SK-N-SH treated with all-trans-retinoic acid at 6 μM for 48 hours (cell line): ENCODE results near the gene FLYWCH2.

ENCODE experiments used
- ATAC-seq: fragments of 200-7000 bp; cut with Tn5 transposase; 3 replicates; pipeline ENCODE4 v1.9.1; 2020; ENCODE audit warnings: mild to moderate bottlenecking, moderate library complexity
- BACH2 ChIP-seq: fragments of 250-450 bp; sonication (Bioruptor Pico); IDR thresholded peaks from 2 replicates; pipeline ENCODE4 v1.9.0; 2021; ENCODE audit warnings: mild to moderate bottlenecking, borderline replicate concordance
- CSRNP3 ChIP-seq: fragments of 250-450 bp; sonication (Bioruptor Pico); IDR thresholded peaks from 2 replicates; pipeline ENCODE4 v1.5.1; 2021; ENCODE audit warnings: mild to moderate bottlenecking, moderate library complexity
- ESRRG ChIP-seq: fragments of 250-450 bp; sonication (Bioruptor Pico); IDR thresholded peaks from 2 replicates; pipeline ENCODE4 v1.6.1; 2021; ENCODE audit warnings: mild to moderate bottlenecking
- GLIS3 ChIP-seq: fragments of 250-450 bp; sonication (Bioruptor Pico); IDR thresholded peaks from 2 replicates; pipeline ENCODE4 v1.5.0; 2020; ENCODE audit warnings: mild to moderate bottlenecking, moderate library complexity
- ISL1 ChIP-seq: fragments of 250-450 bp; sonication (Bioruptor Pico); IDR thresholded peaks from 2 replicates; pipeline ENCODE4 v2.1.2; 2022; ENCODE audit warnings: mild to moderate bottlenecking, moderate library complexity
- OSR1 ChIP-seq: fragments of 250-450 bp; sonication (Bioruptor Pico); IDR thresholded peaks from 2 replicates; pipeline ENCODE4 v1.8.0; 2022; ENCODE audit warnings: moderate library complexity, mild to moderate bottlenecking, inconsistent platforms
- POU6F1 ChIP-seq: fragments of 250-450 bp; sonication (Bioruptor Pico); IDR thresholded peaks from 2 replicates; pipeline ENCODE4 v1.8.0; 2021; ENCODE audit warnings: low read depth, mild to moderate bottlenecking, moderate library complexity, borderline replicate concordance
- PPARA ChIP-seq: fragments of 250-450 bp; sonication (Bioruptor Pico); IDR thresholded peaks from 2 replicates; pipeline ENCODE4 v1.5.0; 2020; ENCODE audit warnings: mild to moderate bottlenecking, borderline replicate concordance
- RARB ChIP-seq: fragments of 250-450 bp; sonication (Bioruptor Pico); IDR thresholded peaks from 2 replicates; pipeline ENCODE4 v1.8.0; 2021; ENCODE audit warnings: mild to moderate bottlenecking, moderate library complexity
- SNAI2 ChIP-seq: fragments of 250-450 bp; sonication (Bioruptor Pico); IDR thresholded peaks from 2 replicates; pipeline ENCODE4 v1.5.0; 2020; ENCODE audit warnings: mild to moderate bottlenecking, moderate library complexity
- TCF4 ChIP-seq: fragments of 250-450 bp; sonication (Bioruptor Pico); IDR thresholded peaks from 2 replicates; pipeline ENCODE4 v1.8.0; 2021; ENCODE audit warnings: mild to moderate bottlenecking, moderate library complexity, borderline replicate concordance
- TOX ChIP-seq: fragments of 250-450 bp; sonication (Bioruptor Pico); IDR thresholded peaks from 2 replicates; pipeline ENCODE4 v1.8.0; 2021; ENCODE audit warnings: mild to moderate bottlenecking, moderate library complexity, borderline replicate concordance
- TSHZ2 ChIP-seq: fragments of 250-450 bp; sonication (Bioruptor Pico); IDR thresholded peaks from 2 replicates; pipeline ENCODE4 v1.5.0; 2020; ENCODE audit warnings: mild to moderate bottlenecking, moderate library complexity
- ZC3H10 ChIP-seq: fragments of 250-450 bp; sonication (Bioruptor Pico); IDR thresholded peaks from 2 replicates; pipeline ENCODE4 v1.5.1; 2021; ENCODE audit warnings: mild to moderate bottlenecking, moderate library complexity
- ZFP3 ChIP-seq: fragments of 250-450 bp; sonication (Bioruptor Pico); IDR thresholded peaks from 2 replicates; pipeline ENCODE4 v1.5.0; 2020; ENCODE audit warnings: mild to moderate bottlenecking, moderate library complexity
- ZFP30 ChIP-seq: fragments of 450-650 bp; formaldehyde crosslinking; IDR thresholded peaks from 2 replicates; pipeline ENCODE4 v1.5.0; 2022; ENCODE audit warnings: mild to moderate bottlenecking, moderate library complexity
- ZNF565 ChIP-seq: fragments of 450-650 bp; formaldehyde crosslinking; conservative IDR thresholded peaks from 2 replicates; pipeline ENCODE4 v1.5.0; 2020; ENCODE audit warnings: low read depth, mild to moderate bottlenecking, moderate library complexity
- ZNF70 ChIP-seq: fragments of 450-650 bp; formaldehyde crosslinking; IDR thresholded peaks from 2 replicates; pipeline ENCODE4 v1.5.0; 2020; ENCODE audit warnings: mild to moderate bottlenecking, moderate library complexity
- ZNF8 ChIP-seq: fragments of 450-650 bp; formaldehyde crosslinking; IDR thresholded peaks from 2 replicates; pipeline ENCODE4 v1.5.0; 2020; ENCODE audit warnings: mild to moderate bottlenecking, moderate library complexity

The FLYWCH2 gene

GRCh38 chr16:2842340-2843000 lies 40.5 kb upstream of the FLYWCH2 start:
- TF ChIP-seq ZC3H10 (no peak), PPARA (CRISPR knock-in tag) (no peak)
- ATAC-seq = no peak

GRCh38 chr16:2843526-2843925 lies 39.5 kb upstream of the FLYWCH2 start:
- no peak for TF ChIP-seq GLIS3 (CRISPR knock-in tag)
- no peak for TF ChIP-seq ZNF70 (CRISPR knock-in tag)
- no peak for TF ChIP-seq CSRNP3 (CRISPR knock-in tag)
- no peak for TF ChIP-seq ZNF565 (CRISPR knock-in tag)
- TF ChIP-seq POU6F1 (CRISPR knock-in tag) = no peak
- TF ChIP-seq TSHZ2 (CRISPR knock-in tag) = no peak
- no peak for TF ChIP-seq TOX (CRISPR knock-in tag)
- TF ChIP-seq ESRRG (CRISPR knock-in tag) = no peak
- no peak for TF ChIP-seq RARB (CRISPR knock-in tag)
- TF ChIP-seq ZNF8 (CRISPR knock-in tag) = no peak
- no peak for TF ChIP-seq ZFP30 (CRISPR knock-in tag)
- TF ChIP-seq SNAI2 (CRISPR knock-in tag) = no peak
- TF ChIP-seq ISL1 (CRISPR knock-in tag) = no peak
- TF ChIP-seq TCF4 (CRISPR knock-in tag) = no peak
- TF ChIP-seq ZC3H10 = no peak
- ATAC-seq = no peak

GRCh38 chr16:2845116-2845515 lies 37.9 kb upstream of the FLYWCH2 start:
- no peak for ATAC-seq
- TF ChIP-seq ZFP30 (CRISPR knock-in tag) (no peak), CSRNP3 (CRISPR knock-in tag) (no peak), BACH2 (CRISPR knock-in tag) (no peak)

GRCh38 chr16:2846511-2847310 lies 36.3 kb upstream of the FLYWCH2 start:
- ATAC-seq = no peak
- TF ChIP-seq ZFP3 = no peak
- no peak for TF ChIP-seq ZFP30 (CRISPR knock-in tag)
- no peak for TF ChIP-seq ISL1 (CRISPR knock-in tag)
- TF ChIP-seq CSRNP3 (CRISPR knock-in tag) = no peak
- TF ChIP-seq POU6F1 (CRISPR knock-in tag) = no peak
- TF ChIP-seq BACH2 (CRISPR knock-in tag) = no peak
- TF ChIP-seq GLIS3 (CRISPR knock-in tag) = no peak
- TF ChIP-seq ZNF70 (CRISPR knock-in tag) = no peak
- no peak for TF ChIP-seq ZC3H10
- no peak for TF ChIP-seq PPARA (CRISPR knock-in tag)
- no peak for TF ChIP-seq TOX (CRISPR knock-in tag)
- no peak for TF ChIP-seq SNAI2 (CRISPR knock-in tag)
- TF ChIP-seq ESRRG (CRISPR knock-in tag) = no peak
- no peak for TF ChIP-seq OSR1
- no peak for TF ChIP-seq RARB (CRISPR knock-in tag)
